Measurements from ENCODE around the gene SLC28A1.

The SLC28A1 gene

GRCh38 chr15:84946772-84947489 is 62.5 kb downstream of the SLC28A1 start:
- no peak for DNase-seq

GRCh38 chr15:84947947-84948830 is 63.7 kb downstream of the SLC28A1 start:
- DNase-seq: no peak

GRCh38 chr15:84949043-84949442 is 64.6 kb downstream of the SLC28A1 start:
- no peak for DNase-seq

- no peak for DNase-seq
Measured at GRCh38 chr15:84949845-84950569, 65.5 kb downstream of the SLC28A1 start.

GRCh38 chr15:84950570-84951111 is 66.2 kb downstream of the SLC28A1 start:
- DNase-seq: no peak

- DNase-seq: no peak
Measured at GRCh38 chr15:84951736-84952135, 67.3 kb downstream of the SLC28A1 start.

- DNase-seq: no peak
Measured at GRCh38 chr15:84953136-84953535, 68.7 kb downstream of the SLC28A1 start.

GRCh38 chr15:84953726-84954125 is 69.3 kb downstream of the SLC28A1 start:
- DNase-seq: no peak

- DNase-seq: peak; percentile 49
Measured at GRCh38 chr15:84955089-84955848, 70.8 kb downstream of the SLC28A1 start.

GRCh38 chr15:84956199-84956598 is 71.7 kb downstream of the SLC28A1 start:
- no peak for DNase-seq

GRCh38 chr15:84960391-84961113 is 76.1 kb downstream of the SLC28A1 start:
- DNase-seq: no peak

GRCh38 chr15:84961114-84961452 is 76.6 kb downstream of the SLC28A1 start:
- DNase-seq: no peak

GRCh38 chr15:84961707-84962106 is 77.2 kb downstream of the SLC28A1 start:
- no peak for DNase-seq

- no peak for DNase-seq
Measured at GRCh38 chr15:84962955-84963354, 78.5 kb downstream of the SLC28A1 start.

- no peak for DNase-seq
Measured at GRCh38 chr15:84967380-84967779, 82.9 kb downstream of the SLC28A1 start.

- no peak for DNase-seq
Measured at GRCh38 chr15:84968301-84968700, 83.8 kb downstream of the SLC28A1 start.

- DNase-seq: no peak
Measured at GRCh38 chr15:84969257-84969656, 84.8 kb downstream of the SLC28A1 start.

GRCh38 chr15:84970843-84971242 is 86.4 kb downstream of the SLC28A1 start:
- DNase-seq: no peak

- no peak for DNase-seq
Measured at GRCh38 chr15:84973492-84974460, 89.3 kb downstream of the SLC28A1 start.

GRCh38 chr15:84975871-84976351 is 91.4 kb downstream of the SLC28A1 start:
- no peak for DNase-seq

All from SHP77 treated with DMSO at 0.1 percent for 48 hours (cell line).